AG04450 (cell line): ENCODE results near the gene KLRF2. TPM values are rescaled to one million over a fixed set of nuclear protein-coding genes. Genes with fewer than 3 reads are reported as not detected.

Experiments used
- CTCF ChIA-PET: fragments of 300-600, 350-600 bp; formaldehyde crosslinking; extraction: SDS; loops from one replicate; lab custom pipeline; 2022; ENCODE audit warnings: antibody characterized with exemption, inconsistent platforms; lab: Charles Lee
- POLR2A ChIA-PET: fragments of 350-600 bp; formaldehyde crosslinking; extraction: SDS; loops from one replicate; lab custom pipeline; 2021; ENCODE audit warnings: antibody characterized with exemption, inconsistent platforms; lab: Yijun Ruan, JAX
- DNase-seq: peaks from one replicate; pipeline ENCODE4 v3.0.0-alpha.2; 2011; ENCODE audit warnings: low read depth, low spot score
- H3K27ac ChIP-seq: one replicate; pipeline ENCODE4 v1.5.1; 2012; ENCODE audit warnings: low read depth, low read length, control low read depth
- H3K27me3 ChIP-seq: one replicate; pipeline ENCODE4 v1.6.0; 2012; ENCODE audit warnings: low read length; ENCODE audit not compliant: control insufficient read depth, insufficient read depth
- H3K4me3 ChIP-seq: 2 replicates; pipeline ENCODE4 v1.5.1; 2011; ENCODE audit warnings: mild to moderate bottlenecking, low read depth, low read length, control low read depth
- H3K9me3 ChIP-seq: 2 replicates; pipeline ENCODE4 v1.5.1; 2012; ENCODE audit warnings: low read length; ENCODE audit not compliant: control insufficient read depth, insufficient read depth
- CTCF ChIP-seq: IDR thresholded peaks from 2 replicates; pipeline ENCODE4 v1.5.1; 2011; ENCODE audit warnings: low read depth, low read length, control low read depth, inconsistent platforms
- polyA plus RNA-seq: library from polyadenylated mRNA; depleted of rRNA; stranded (reverse); fragments of >200 nt; gene quantifications from 2 replicates; pipeline ENCODE4 v1.2.3, GENCODE V29; 2011

KLRF2 gene
- polyA plus RNA-seq, 1 experiment: not detected

GRCh38 chr12:9851927-9852326, 29.4 kb upstream of the KLRF2 start:
- CTCF ChIA-PET: no interaction called here
- Histone ChIP-seq H3K27me3 (no peaks in the 10 kb centered on the region), H3K9me3 (no peaks in the 10 kb centered on the region), H3K4me3 (no peak overlapping the region), H3K27ac (no peak overlapping the region)
- no peak for DNase-seq
- POLR2A ChIA-PET: no interaction called here
- TF ChIP-seq CTCF: no peak

- H3K4me3 ChIP-seq: no peak overlapping the region
- H3K27ac ChIP-seq: no peak overlapping the region
- POLR2A ChIA-PET: no interaction called here
- no peaks in the 10 kb centered on the region for H3K27me3 ChIP-seq
- DNase-seq: no peak
- H3K9me3 ChIP-seq: no peaks in the 10 kb centered on the region
- CTCF ChIA-PET: no interaction called here
- TF ChIP-seq CTCF: no peak
Measured at GRCh38 chr12:9856151-9856550, 25.1 kb upstream of the KLRF2 start.

- no peak for TF ChIP-seq CTCF
- no peak for DNase-seq
- Histone ChIP-seq H3K27ac (no peak overlapping the region), H3K4me3 (no peak overlapping the region), H3K27me3 (no peaks in the 10 kb centered on the region), H3K9me3 (no peaks in the 10 kb centered on the region)
- CTCF ChIA-PET: no interaction called here
- POLR2A ChIA-PET: no interaction called here
Measured at GRCh38 chr12:9856894-9857293, 24.4 kb upstream of the KLRF2 start.

- CTCF ChIA-PET: no interaction called here
- no peaks in the 10 kb centered on the region for H3K27me3 ChIP-seq
- POLR2A ChIA-PET: no interaction called here
- no peak overlapping the region for H3K27ac ChIP-seq
- no peak for TF ChIP-seq CTCF
- no peak overlapping the region for H3K4me3 ChIP-seq
- H3K9me3 ChIP-seq: no peaks in the 10 kb centered on the region
- DNase-seq: no peak
Measured at GRCh38 chr12:9858135-9858534, 23.2 kb upstream of the KLRF2 start.

GRCh38 chr12:9864913-9865675, 16.2 kb upstream of the KLRF2 start:
- Histone ChIP-seq H3K27ac (no peak overlapping the region), H3K9me3 (no peaks in the 10 kb centered on the region), H3K27me3 (no peaks in the 10 kb centered on the region), H3K4me3 (no peak overlapping the region)
- no peak for TF ChIP-seq CTCF
- POLR2A ChIA-PET: no interaction called here
- CTCF ChIA-PET: interaction anchor here (0.6 to 1.1 kb wide), 2 partner anchors 115 to 375 kb away, joined by 3 to 5 read pairs; no protein-coding TSS in a partner anchor
- no peak for DNase-seq
